Measurements from ENCODE around the gene LGALS9. TPM values are rescaled to one million over a fixed set of nuclear protein-coding genes. Genes with fewer than 3 reads are reported as not detected.

LGALS9 gene
- total RNA-seq, 1 experiment from 2014 or later, result 113 TPM

DNA sequence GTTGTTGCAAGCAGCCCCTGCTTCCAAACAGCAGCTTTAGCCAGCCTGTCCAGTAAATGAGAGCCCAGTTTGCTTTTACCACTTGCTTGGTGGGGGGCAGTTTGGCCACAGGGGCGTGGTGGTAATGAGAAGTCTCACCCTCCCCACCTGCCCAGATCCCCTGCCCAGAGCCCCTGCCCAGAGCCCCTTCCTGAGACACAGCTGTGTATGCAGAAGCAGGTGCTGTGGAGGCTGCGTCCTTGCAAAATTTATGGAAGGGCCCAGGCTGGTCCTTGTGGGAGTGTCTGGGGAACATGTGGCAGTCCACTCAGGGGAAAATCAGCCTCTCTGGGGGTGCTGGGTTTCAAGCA is 27.6 kb upstream of the LGALS9 start:
- DNase-seq (ENCODE audit: low read depth), result no peak

DNA sequence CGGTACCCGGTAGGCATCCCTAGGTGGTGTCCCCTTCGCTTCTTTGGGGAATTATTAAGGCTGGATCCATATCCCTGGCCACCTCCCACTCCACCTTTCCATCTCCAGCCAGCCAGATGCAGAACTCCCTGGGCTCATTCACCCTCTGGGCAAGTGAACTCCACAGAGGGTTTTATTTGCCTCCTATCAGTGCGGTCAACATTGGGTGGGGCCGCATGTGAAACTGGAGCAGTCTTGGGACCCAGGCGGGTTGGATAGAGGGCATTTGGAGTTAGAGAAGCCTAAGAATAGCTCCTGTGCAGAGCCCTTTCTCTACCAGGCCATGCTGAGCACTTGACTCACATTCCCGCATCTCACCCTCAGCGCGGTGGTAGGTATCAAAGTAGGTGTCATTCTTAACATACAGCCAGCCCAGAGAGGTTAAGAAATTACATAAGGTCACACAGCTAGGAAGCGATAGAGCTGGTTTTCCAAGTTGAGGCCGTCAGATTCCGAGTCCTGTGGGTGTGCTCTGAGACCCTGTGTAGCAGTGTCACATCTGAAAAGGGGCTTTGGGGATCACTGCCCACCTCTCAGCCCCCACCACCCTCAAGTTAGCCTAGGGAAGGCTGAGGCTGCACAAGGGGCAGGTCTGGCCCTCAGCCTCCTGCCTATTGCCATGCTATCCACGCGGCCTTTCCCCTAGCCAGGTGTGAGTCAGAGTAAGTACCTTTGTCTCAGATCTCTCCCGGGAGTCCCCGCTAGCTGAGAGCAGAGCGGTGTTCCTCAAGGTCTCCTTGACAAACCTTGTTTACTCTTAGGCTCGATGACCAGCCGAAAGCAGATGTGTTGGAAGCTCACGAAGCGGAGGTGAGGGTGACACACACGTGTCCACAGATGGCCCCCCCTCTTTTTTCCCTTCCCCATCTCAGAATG is 26.9 kb upstream of the LGALS9 start:
- DNase-seq (ENCODE audit: low read depth), result peak; percentile 10

DNA sequence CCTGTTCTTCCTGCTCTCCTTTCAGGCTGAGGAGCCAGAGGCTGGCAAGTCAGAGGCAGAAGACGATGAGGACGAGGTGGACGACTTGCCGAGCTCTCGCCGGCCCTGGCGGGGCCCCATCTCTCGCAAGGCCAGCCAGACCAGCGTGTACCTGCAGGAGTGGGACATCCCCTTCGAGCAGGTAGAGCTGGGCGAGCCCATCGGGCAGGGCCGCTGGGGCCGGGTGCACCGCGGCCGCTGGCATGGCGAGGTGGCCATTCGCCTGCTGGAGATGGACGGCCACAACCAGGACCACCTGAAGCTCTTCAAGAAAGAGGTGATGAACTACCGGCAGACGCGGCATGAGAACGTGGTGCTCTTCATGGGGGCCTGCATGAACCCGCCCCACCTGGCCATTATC is 25.6 kb upstream of the LGALS9 start:
- no peak for DNase-seq (ENCODE audit: low read depth)

DNA sequence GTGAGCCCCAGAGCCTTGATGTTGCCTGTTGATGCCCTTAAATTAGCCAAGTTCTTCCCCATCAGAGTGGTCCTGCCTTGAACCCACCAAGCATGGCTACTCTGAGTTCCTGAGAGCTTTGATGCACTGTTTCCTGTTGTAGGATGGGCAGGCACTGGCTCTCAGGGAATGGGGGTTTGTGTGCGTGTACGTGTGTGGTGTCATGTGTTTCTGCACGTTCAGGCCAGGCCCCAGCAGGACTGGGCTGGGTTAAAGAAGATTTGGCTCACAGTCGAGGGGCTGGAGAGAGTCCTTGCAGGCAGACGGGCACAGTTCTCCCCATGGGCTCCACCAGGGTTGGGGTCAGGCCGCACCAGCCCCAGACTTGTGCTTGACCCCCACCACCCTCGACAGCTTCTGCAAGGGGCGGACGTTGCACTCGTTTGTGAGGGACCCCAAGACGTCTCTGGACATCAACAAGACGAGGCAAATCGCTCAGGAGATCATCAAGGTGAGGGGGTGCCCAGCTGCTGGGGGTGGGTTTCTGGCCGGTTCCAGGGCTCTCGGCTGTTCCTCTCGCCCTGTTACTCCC is 23.4 kb upstream of the LGALS9 start:
- no peak for DNase-seq (ENCODE audit: low read depth)

DNA sequence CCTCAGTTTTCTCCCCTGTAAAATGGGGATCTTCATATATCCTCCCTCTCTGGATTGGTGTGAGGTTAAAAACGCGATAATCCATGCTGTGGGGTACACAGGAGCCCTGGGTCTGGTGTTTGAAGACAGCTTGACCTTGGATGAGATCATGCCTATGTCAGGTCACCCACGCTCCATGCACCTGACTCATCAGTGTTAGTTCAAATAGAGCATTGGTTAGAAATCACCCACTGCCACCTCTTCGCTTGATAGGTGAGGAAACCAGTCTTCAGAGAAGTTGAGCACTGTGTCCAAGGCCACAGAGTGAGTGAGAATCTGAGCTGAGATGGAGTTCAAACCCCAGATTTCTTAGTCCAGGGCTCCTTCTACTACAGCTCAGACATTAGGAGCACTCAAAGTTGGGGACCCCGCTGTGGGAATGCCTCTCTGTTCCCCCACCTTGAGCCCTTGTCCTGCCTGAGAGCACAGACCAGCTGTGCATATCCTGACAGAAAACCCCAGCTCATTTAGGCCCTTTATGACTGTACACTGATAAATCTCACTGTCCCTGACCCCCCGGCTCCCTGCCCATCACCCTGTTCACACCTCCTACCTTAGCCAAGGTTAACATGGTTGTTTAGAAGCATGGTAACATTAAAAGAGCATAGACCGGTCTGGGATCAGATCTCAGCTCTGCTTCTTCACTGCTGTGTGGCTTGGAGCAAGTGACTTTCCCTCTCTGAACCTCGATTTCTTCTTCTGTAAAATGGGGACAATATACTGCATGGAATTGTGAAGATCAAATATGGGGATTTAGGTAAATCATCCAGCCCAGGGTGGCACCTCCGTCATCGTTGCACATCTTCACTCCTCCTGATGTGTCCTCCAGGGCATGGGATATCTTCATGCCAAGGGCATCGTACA is 22.4 kb upstream of the LGALS9 start:
- DNase-seq (ENCODE audit: low read depth), result no peak

DNA sequence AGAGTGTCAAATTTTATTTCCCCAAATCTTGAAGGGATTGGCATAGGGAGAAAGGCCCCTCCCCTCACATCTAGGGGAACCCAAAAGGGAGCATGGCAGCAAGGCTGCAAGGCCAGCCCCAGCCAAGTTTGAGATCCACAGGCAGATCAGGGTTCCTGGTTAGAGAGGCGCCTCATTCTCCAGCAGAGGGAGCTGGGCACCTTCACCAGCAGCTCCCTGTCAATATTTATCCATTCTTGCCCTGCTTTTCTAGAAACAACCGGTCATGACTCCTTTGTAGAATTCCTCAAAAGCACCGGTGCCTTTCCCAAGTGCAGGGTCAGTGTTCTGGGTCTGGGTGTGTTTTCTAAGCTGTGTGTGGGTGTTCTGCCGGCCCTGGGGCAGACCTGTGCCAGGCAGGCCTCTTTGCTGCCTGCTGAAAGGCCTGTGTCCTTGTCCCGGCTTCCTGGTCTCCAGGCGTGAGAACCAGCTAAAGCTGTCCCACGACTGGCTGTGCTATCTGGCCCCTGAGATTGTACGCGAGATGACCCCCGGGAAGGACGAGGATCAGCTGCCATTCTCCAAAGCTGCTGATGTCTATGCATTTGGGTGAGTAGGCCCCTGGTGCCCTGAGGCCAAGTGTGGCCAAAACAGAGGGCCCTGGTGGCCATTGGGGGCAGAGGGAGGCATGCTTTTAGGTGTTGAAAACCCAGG is 21.2 kb upstream of the LGALS9 start:
- DNase-seq (ENCODE audit: low read depth), result peak; percentile 53

DNA sequence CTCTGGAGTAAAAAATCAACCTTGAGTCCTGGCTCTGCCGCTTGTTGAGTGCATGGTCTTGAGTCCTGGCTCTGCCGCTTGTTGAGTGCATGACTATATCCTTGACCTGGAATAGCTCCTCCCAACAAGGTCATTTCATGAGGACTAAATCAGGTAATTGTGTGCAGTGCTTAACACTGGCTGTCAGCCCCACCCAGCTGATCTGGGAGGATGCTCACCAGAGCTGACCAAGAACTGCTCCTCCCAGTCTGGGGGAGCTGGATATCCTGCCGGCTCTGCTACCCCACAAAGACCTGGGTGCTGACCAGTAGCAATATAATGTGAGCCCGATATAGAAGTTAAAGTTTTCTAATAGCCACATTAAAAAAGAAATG is 20.7 kb upstream of the LGALS9 start:
- DNase-seq (ENCODE audit: low read depth), result no peak

DNA sequence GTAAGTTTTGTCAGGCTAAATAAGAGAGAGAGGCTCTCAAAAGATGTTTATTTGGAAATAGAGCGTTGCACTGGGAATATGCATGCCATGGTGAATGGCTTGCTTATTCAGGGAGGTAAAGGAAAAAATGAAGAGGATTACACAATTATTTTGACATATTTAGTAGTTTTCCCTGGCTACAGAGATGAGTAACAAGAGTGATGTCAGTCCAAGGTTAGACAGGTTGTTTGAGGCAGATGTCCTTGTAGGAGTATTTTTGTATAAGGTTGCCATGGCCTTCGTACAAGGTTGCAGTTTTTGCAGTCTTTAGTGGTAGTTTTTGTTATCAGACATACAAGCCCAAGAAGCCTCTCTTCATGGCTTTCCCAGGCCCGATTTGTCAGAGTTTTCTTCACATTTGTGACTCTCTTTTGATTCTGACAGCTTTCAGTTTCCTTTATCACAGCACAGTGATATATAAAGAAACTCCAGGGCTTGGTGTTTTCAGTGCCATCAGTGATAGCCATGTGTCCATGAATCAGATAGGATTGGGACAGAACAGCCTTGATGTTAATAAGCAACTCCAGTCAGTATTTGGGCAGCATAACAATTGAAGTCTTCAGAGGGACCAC is 18.7 kb upstream of the LGALS9 start:
- no peak for DNase-seq (ENCODE audit: low read depth)

DNA sequence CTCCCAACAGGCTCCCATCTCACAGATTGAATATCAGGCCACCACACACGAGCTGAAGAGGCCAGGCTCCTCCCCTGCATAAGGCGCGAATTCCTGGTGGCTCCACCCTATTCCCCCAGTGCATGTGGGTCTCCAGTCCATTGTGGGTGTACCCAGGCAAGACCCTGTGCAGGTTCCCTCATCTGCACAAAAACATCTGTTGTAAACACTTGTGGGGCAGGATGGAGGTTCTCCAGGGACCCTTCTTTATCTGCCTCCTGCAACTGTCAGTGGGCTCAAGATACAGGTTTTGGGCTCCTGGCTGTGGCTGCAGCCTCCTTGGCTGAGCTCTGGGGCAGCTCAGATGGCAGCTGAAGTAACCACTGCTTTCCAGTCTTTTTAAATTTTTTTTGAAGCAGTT is 17.6 kb upstream of the LGALS9 start:
- no peak for DNase-seq (ENCODE audit: low read depth)

DNA sequence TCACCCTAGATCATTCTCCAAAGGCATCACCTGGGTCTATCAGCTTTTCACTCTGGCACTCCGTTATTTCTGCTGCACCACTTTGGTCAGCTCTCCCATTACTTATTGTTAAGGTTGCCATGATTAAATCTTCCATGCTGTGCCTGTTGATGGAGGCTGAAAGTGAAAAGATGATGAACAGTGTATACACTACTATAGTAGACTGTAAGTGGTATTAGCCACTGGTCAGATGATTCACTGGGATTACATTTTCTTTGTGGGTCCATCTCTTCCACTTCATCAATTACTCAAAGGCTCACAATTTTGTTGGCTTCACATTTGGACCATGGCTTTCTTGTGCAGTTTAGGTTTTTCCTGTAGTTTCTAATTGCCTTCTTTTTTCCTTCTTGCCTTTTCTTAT is 15.9 kb upstream of the LGALS9 start:
- no peak for DNase-seq (ENCODE audit: low read depth)

DNA sequence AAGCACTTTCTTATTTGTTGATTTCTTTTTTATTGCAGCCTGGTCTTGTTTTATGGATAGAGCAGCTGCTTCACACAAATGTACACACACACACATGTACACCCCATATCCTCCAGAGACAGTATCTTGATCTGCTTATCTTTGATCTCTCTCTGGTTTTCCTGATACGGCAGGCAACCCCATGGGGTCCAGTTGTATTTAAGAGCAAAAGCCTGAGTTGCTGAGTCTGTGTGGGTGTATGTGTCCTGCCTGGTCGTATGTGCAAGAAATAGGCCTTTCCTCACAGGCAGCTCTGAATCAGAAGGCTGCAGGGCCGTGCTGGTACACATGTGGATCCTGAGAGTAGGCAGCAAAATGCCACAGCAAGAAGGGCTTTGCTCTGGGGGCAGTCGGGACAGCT is 14.6 kb upstream of the LGALS9 start:
- no peak for DNase-seq (ENCODE audit: low read depth)

DNA sequence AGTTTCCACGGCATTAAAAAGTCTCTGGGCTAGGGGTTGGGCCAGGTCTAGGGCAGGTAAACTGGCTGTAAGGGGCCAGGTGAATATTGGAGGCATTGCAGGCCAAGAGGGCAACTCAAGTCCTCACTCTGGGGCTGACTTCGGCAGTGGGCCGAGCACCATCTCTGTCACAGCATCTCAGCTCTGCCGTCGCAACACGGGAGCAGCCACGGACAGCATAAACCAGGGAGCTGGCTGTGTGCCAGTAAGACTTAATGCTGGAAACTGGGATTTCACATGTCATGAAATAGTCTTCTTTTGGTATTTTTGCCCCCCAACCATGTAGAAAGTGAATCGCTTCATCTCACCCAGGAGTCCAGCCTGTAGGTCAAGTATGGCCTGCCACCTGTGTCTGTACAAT is 12.6 kb upstream of the LGALS9 start:
- DNase-seq (ENCODE audit: low read depth), result no peak

DNA sequence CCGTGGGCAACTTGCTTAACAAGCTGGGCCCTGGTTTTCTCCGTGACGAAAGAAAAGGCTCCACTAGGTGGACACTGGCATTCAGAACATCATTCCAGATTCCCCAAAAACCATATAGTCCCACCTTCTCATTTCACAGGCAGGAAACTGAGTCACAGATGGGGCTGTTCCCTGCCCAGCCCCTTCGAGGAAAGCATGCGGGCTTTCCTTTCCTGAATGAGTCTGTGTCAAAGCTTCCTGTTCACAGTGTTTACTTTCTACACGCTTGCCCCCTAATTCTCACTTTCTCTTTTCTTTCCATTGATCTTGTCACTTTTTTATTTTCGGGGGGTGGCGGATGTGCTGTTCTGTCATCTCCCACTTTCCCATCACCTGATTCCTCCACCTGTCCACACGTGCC is 10.3 kb upstream of the LGALS9 start:
- no peak for DNase-seq (ENCODE audit: low read depth)

DNA sequence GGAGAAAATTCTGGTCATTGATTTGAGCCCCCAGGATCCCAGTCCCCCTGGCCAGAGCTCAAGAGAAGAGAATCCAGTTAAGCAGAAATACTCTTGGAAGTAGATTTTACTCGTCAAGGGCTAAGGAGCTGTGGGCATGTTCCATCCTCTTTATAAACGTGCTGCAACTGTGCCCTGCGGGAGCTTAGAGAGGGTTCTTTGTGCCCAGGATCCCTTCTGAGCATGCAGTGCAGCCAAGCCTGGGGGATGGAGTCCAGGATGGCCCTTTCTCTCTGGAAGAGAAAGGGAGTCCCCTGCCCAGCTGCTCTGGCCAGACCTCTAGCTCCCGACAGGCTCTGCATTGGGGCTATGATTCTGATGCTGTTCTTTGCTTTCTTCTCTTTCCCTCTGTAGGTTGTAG is 9.5 kb upstream of the LGALS9 start:
- DNase-seq (ENCODE audit: low read depth), result no peak

DNA sequence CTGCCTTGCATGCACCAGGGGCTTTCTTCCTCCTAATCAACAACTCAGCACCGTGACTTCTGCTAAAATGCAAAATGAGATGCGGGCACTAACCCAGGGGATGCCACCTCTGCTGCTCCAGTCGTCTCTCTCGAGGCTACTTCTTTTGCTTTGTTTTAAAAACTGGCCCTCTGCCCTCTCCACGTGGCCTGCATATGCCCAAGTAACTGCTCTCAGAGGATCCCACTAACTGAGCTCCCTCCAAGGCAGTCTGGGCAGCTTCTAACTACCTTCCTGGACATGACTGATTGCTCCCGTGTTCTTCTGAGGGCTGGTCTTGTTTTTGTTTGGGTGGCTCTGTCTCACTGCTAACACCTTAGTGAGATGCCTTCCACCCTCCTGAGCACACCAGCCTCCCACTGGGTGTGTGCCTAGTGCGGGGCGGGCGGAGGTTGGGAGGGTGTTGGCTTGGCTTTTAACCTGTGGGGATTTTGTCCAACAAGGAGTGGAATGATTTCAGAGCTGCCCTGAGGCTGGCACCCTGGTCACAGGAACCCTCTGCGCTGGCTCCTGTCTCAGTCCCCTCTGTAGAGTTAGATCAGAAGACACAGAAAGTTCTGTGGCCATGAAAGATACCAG is 8.9 kb upstream of the LGALS9 start:
- no peak for DNase-seq (ENCODE audit: low read depth)

DNA sequence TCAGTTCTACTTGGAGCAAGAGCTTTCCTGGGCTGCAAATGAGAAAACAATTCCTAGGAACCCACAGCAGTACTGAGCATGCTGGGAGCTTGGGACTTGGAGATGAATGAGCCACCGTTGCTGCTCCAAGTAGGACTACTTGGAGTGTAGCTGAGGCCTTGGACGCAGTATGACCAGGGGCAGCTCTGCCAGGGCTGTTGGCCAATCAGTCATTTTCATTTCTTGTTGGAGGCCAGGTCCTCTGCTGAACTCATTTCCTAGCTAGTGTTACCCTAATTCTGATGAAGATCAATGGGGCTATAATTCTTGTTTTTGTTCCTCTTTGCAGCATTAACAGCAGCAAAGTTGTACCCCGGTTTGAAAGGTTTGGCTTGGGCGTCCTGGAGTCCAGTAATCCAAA is 8.0 kb upstream of the LGALS9 start:
- no peak for DNase-seq (ENCODE audit: low read depth)

DNA sequence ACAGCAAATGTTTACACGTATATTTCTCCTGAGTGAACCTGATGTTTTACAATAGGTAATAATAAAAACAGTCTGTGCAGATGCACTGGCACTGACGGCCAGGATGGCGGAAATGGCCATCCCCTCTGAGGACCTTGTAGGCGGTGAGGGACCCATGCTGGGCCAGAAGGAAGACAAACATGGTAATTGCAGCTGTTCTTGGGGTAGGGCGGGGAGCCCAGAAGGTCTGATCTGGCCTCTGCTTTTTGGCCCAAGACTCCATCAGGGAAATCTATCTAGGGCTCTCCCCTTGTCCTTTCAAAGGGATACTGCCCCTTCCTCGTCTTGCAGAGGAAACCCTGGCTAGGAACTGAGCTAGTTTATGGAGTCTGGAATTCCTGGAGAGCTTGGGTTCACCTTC is 7.4 kb upstream of the LGALS9 start:
- no peak for DNase-seq (ENCODE audit: low read depth)

DNA sequence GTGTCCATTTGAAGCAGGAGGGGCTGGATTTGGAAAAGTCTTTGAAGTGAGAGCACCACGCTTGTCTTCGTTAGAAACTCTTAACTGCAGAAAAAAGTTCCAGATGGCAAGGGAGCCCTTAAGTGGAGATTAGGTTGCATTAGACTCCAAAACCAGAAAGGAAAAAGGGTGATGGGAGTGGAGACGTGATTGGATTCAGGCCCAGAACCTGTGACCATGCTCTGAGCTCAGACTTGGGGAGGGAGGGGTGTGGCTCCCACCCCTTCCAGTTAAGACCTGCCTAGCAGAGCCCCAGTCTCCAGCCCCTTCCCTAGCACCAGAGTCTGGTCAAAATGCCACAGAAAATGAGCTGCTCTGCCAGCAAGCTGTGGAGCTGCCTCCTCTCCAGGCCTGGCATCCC is 6.4 kb upstream of the LGALS9 start:
- DNase-seq (ENCODE audit: low read depth), result no peak

DNA sequence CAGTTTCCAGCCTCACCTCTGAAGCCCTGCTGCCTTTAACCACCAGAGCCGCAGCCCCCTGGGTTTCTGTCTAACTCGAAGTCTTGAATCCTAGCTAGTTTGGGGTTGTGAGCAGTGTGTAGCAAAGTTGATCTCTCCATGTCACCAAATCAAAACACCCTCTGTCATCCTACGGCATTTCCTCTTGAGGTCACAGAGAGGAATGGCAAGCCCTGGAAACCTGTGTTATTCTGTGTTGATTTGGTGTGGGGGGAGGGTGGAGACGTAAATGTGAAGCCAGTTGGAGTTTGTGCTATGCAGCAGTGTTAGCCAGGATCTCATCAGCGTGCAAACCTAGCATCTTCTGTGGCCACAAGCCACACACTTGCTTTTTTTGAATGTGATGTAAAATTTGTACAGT is 5.1 kb upstream of the LGALS9 start:
- DNase-seq (ENCODE audit: low read depth), result no peak

DNA sequence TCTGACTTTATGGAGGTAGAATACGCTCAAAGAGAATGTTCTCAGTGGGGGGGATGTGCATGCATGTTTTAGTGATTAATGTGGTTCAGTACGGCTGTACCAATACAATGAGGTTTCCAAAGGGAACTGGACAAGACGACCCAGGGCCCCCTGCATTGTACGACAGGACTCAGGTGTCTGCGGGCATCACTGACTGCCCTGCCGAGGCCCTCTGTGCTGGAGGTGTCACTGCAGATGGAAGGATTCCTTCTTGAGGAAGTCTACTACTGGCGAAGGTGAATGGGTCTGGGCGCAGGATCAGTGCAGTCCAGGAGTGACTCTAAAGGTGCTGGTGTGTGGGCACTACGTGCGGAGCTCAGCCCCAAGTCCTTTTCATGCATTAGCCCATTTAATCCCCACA is 3.5 kb upstream of the LGALS9 start:
- no peak for DNase-seq (ENCODE audit: low read depth)

DNA sequence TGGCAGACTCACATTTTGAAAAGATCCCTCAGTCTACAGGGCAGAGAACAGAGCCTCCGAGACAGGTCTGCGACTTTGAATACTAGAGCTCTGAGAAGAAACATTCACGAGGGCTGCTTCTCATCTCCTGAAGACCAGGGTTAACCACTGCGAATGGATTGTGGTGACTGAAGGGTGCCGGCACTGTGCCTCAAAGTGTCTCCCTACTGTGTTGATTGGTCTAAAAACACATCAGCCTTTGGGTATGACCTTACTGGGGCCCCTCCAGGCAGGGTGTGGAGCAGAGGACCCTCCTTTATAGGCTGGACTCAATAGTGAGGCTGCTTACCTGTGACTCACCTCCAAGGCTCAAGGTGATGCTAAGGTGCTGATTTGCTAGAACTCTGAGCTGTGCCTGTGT is 2.6 kb upstream of the LGALS9 start:
- DNase-seq (ENCODE audit: low read depth), result no peak
